Measurements from ENCODE around the gene PSTPIP2. TPM values are rescaled to one million over a fixed set of nuclear protein-coding genes. Genes with fewer than 3 reads are reported as not detected.
A peak's percentile ranks its signal among the peaks of the same experiment; 100 is the strongest.
"Not testable (repeated sequence)": the region's sequence is repeated elsewhere in the genome, so short reads cannot be mapped to it uniquely, and the experiment has no call there.

Gene PSTPIP2
- polyA plus RNA-seq, 10 donors, result 1.3 to 3.5 (median 2.7) TPM

DNA sequence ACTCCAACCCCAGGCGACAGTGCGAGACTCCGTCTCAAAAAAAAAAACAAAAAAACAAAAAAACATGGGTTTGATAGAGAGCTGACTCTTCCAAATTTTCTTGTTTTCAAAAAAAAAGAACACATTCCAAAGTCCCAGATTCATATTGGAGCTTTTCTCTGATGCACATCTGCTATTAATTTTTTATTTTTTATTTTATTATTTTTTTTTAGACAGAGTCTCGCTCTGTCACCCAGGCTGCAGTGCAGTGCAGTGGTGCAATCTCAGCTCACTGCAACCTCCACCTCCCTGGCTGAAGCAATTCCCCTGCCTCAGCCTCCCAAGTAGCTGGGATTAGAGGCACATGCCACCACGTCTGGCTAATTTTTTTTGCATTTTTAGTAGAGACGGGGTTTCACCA lies 79.5 kb downstream of the PSTPIP2 start:
- DNase-seq, result not testable (repeated sequence)

DNA sequence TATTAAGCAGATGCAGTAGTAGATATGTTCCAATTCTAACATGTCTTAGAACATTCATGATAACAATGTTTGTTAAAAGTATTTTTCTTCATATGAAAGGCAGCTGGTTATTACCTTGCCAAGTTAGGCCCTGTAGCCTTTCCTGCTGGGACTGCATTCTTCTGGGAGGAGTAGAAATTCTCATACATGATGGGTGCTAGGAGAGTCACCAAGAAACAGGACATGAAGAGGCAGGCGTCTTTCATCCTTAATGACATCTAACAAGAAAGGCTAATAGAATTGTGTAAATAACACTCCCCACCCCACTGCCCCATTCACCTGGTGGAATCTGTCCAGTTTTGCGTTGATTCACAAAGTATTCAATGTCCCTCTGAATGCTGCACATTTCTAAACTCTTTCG lies 80.3 kb downstream of the PSTPIP2 start:
- no peak for DNase-seq

DNA sequence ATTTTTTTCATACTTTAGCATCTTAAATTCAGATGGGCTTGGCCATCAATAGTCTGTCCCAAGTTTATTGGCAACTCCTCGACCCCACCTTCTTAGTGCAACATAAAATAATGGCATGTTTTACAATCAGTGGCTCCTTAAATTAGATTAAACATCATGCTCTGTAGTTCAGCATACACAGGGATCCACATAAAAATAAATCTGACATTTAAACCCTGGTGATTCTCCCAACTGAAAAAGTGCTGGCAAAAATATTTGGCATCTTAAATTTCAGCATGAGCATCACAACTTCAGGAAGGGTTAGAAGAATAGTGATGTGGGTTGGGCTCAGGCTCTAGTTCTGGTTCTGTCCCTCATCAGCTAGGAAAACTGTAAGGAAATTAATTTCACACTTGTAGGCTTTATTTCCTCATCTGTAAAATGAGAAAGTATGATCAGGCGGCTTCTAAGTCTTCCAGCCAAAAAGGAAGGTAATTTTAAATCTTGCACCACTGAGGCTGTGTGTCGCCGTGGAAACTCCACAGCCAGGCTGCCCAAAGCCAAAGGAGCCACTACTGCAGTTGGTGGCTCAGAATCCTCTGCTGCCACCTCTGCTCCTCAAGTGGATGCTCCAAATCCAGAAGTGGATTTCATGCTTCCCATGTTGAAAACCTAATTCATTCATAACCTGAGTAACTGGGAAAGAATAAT lies 87.4 kb downstream of the PSTPIP2 start:
- no peak for DNase-seq

DNA sequence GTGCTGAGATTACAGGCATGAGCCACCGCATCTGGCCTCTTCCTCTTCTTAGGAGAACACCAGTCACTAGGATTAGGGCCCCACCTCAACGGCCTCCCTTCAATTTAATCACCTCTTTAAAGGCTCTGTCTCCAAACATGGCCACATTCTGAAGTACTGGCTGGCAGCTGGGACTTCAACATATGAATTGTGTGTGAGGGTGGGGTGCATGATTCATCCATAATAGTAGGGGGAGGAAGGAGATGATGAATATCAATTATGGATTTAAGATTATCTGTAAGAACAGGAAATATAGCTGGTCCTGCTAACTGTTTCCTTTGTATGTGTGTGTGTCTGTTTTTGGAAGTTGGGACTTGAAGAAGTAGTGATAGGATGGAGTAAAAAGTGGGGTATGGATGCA lies 90.2 kb downstream of the PSTPIP2 start:
- DNase-seq, result no peak

- no peak for DNase-seq
Observed at GRCh38 chr18:45980229-45980628, 91.8 kb downstream of the PSTPIP2 start.

DNA sequence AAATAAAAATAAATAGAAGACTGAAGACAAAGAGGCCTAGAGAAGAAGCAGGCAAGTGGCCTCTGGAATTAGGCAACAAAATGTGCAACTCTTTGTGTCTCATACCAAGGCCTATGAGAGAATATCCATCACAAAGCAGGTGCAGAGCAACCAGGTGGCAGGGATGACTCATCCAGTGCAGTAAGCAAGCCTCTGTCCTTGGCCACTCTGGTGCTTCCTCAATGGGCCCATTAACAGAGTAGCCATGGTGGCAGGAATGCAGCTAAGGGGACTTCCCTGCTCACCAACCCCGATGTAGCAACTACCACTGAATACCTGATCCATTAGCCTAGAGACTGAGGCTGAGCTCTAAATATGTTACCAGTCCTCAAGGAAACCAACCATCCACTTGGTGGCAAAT lies 94.0 kb downstream of the PSTPIP2 start:
- no peak for DNase-seq

DNA sequence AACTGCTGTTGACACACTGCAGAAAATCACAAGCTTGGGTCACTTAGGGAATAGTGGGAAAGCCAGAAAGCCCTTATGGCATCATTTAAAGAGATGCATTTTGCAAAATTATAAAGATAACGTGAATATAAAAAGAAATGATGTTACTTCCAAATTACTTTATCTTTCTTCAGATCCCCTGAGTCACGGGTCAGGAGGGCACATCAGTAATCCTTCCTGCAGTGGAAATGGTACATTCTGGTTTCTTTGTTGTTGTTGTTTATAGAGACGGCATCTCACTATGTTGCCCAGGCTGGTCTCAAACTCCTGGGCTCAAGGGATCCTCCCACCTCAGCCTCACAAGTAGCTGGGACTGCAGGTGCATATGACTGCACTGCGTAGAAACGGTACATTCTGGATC lies 95.1 kb downstream of the PSTPIP2 start:
- no peak for DNase-seq

GRCh38 chr18:45976566-45976965 lies 95.5 kb downstream of the PSTPIP2 start:
- DNase-seq, result no peak

DNA sequence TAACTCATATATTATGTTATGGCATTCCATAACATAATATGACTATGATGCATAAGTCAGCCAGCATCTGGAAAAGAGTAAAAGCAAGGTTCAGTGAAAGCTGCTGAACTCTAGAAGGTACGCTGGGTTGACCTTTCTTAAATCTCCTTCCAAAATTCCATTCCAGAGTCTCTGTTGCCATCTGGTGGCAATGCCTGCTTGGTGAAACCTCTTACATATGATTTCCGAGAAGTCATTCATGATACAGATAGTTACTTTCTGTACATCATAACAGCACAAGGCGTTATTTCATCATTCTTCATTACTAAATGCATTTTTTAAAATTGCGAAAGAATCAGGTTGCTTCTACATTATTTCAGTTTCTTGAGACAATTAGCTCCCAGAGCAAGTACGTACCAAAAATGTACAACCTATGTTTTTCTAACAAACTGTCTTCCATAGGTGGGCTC lies 97.9 kb downstream of the PSTPIP2 start:
- DNase-seq, result peak in 2 of 3 donors; percentile 46 to 64

- peak; percentile 94 to 98 (median 95) for DNase-seq
Observed at GRCh38 chr18:45967007-45967706, 104.9 kb downstream of the PSTPIP2 start, which contains the start of gene EPG5. EPG5 (minus strand) TSS chr18:45967329; CDS start chr18:45967239, 90 bp downstream.

- not testable (repeated sequence) for DNase-seq
Observed at GRCh38 chr18:45964913-45965312, 107.1 kb downstream of the PSTPIP2 start.

DNA sequence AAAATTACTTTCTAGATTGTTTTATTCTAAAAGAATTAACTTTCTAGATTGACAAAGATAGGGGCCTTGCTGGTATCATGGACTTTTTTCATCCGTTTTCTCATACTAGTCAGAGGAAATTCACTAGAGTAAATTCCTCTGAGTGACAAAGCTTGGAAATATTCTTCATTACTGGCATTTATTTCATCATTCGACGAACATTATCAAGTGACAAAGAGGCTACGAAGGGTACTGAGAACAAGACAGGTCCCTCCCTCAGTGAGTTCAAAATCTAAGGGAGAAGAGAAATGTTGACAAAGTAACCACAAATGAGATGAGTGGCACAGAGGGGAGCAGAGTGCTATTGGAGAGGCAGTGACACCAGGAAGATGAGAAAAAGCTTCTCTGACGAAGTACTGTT lies 109.2 kb downstream of the PSTPIP2 start:
- peak in 1 of 3 donors; percentile 73 for DNase-seq

DNA sequence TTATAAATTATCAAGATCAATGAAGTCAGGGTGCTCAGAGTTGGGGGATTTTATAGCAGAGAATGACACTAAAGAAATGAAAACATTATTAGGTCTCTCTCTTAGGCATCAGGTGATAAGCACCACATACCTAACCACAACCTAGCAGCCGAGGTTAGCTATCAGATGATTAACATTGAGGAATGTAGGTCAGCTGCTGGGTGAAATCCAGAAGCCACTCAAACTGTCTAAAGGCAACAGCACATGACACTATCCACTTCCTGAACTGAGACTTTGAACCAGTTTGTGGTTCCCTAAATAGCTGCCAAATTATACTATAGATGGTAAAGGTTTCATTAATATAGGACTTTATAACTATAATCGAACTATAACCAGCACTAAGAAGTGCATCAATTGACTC lies 109.6 kb downstream of the PSTPIP2 start:
- peak in 1 of 3 donors; percentile 54 for DNase-seq

- DNase-seq, result not testable (repeated sequence)
Observed at GRCh38 chr18:45959484-45959883, 112.6 kb downstream of the PSTPIP2 start.

DNA sequence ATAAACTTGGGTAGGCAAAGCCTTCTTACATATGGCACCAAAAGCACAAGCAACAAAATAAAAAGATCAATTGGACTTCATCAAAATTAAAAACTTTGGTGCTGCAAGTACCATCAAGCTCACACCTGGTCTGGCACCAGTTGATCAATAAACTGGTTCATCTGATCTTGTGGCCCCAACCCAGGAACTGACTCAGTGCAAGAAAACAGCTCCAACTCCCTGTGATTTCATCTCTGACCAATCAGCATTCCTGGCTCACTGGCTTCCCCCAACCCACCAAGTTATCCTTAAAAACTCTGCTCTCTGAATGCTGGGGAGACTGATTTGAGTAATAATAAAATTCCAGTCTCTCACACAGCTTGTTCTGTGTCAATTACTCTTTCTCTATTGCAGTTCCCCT lies 113.3 kb downstream of the PSTPIP2 start:
- no peak for DNase-seq

- no peak for DNase-seq
Observed at GRCh38 chr18:45958027-45958426, 114.0 kb downstream of the PSTPIP2 start.

GRCh38 chr18:45957100-45957499 lies 115.0 kb downstream of the PSTPIP2 start:
- DNase-seq, result no peak

DNA sequence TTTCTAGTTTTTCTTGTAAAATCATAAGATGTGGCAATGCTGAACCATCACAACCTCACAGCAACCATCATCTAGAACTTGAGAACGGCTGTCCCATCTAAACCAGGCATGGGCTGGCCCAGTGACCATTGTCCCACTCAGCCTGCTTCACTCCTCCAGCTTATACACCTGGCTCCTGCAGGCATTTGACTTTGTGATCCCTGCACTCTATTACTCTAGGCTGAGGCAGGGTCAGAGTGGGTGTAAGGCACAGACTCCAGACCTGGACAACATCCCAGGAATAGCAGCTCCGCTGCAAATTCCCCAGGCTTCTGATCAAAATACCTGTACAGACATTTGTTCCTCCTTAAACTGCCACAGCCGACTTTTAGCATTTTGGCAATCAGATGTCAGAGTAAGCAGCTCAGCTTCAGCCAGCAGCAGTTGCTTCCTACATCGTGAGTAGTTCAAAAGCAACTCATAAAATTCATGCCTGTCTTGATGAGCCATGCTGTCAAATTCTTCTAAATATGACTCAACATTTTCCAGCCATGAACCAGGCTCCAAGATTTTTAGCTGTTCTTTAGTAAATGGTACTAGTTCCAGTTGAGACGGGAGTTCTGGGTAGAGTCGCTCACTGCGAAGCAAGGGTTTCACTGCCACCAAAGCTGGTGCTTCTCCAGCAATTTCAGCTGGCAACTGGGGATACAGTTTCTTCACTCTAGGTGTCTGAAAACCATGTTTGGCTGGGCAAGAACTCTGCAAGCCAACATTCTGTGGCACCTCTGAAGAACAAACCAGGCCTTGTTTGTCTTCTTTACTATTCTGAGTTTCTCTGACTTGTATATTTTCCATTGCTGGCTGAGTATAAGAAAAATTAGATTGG lies 117.8 kb downstream of the PSTPIP2 start:
- DNase-seq, result peak in 1 of 3 donors; percentile 83

DNA sequence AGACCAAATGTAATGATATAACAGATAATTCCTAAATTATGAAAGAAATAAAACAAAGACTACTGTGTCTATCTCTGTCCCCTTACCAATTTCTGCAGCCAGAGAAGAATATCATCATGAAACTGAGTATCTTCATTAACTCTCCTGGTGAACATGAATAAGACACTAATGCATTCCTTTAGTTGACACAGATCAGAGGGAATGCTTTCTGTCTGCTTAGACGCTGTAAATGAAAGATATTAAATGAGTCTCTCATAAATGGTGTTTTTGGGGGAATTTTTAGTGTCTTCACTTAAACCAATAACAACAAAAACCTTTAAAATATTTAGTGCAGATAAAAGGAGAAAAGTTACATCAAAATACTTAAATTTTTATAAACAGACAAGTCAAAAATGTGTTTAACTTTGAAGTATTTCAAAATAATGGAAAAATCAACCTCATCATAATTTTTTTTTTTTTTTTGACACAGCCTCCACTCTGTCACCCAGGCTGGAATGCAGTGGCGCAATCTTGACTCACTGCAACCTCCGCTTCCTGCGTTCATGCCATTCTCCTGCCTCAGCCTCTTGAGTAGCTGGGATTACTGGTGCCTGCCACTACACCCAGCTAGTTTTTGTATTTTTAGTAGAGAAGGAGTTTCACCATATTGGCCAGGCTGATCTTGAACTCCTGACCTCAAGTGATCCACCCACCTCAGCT lies 120.9 kb downstream of the PSTPIP2 start:
- DNase-seq, result peak in 1 of 3 donors; percentile 61

DNA sequence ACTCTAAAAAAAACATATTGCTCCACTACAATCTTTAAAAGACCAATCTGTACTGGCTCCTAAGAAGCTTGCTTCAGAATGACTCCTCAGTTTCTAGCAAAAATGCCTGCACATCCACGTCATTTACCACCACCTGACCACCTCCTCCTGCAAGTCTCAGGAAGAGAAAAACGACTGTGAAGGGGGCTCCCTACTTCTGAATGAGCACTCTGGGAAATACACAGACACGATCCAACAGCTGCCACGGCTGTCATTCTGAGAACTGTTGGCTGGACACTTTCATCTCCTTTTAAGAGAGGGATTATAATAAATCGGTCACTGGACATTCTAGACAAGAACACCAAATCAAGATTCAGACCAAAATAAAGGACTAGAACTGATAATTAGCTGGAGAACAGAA lies 126.4 kb downstream of the PSTPIP2 start:
- no peak for DNase-seq

DNA sequence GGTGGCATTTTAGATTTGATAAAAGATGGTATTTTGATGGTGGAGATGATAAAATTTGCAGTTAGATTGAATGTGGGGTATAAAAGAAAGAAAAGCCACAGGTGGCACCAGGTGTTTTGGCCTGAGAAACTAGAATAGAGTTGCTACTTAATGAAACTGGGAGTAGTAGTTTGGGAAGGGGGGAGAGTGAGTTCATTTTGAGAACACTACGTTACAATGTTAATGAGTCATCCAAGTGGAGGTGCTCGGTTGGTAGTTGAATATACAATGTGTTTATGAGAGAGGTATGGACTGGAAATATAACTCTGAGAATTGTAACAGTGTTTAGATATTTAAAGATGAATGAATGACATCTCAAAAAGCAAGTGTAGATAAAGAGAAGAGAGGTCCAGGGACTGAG lies 131.3 kb downstream of the PSTPIP2 start:
- no peak for DNase-seq

GRCh38 chr18:45939236-45939635 lies 132.8 kb downstream of the PSTPIP2 start:
- no peak for DNase-seq
